ENCODE data around the gene MIB1.

DNA sequence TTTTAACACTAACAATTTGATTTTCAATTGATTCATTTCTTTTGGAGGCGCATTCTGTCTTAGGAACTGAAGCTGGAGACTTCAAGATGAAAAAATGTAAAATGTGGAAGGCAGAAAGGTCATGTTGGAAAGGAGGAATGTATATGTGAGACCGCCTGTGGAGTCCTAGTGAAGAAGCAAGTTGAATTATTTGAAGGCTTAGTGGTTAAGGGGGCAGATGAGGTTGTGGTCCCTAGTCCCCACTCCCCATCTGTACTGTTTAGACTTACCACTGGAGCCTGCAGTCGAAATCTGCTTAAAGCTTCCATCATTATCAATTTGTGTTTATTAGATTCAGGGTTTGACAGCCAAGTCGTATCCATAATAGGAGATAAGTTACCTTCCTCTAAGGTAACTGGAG, 15.4 kb upstream of the MIB1 start:
- TF ChIP-seq, protein P1, sequence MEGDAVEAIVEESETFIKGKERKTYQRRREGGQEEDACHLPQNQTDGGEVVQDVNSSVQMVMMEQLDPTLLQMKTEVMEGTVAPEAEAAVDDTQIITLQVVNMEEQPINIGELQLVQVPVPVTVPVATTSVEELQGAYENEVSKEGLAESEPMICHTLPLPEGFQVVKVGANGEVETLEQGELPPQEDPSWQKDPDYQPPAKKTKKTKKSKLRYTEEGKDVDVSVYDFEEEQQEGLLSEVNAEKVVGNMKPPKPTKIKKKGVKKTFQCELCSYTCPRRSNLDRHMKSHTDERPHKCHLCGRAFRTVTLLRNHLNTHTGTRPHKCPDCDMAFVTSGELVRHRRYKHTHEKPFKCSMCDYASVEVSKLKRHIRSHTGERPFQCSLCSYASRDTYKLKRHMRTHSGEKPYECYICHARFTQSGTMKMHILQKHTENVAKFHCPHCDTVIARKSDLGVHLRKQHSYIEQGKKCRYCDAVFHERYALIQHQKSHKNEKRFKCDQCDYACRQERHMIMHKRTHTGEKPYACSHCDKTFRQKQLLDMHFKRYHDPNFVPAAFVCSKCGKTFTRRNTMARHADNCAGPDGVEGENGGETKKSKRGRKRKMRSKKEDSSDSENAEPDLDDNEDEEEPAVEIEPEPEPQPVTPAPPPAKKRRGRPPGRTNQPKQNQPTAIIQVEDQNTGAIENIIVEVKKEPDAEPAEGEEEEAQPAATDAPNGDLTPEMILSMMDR (IDR thresholded peaks at IDR 0.05), result no peak
- no peak for TF ChIP-seq POLR2AphosphoS5 (IDR thresholded peaks at IDR 0.05; ENCODE audit: low read depth, low read length)
